ENCODE measurements around the gene CHMP4B.

- TF ChIP-seq CTCF (IDR thresholded peaks at IDR 0.05) (no peak), POLR2A (IDR thresholded peaks at IDR 0.05) (no peak)
Observed at GRCh38 chr20:33828326-33828844, 17.2 kb downstream of the CHMP4B start.
